Activated CD8-positive, alpha-beta T cell treated with anti-CD3 and anti-CD28 coated beads for 36 hours (primary cell): ENCODE data around the gene LRP1B. TPM values are rescaled to one million over a fixed set of nuclear protein-coding genes. Genes with fewer than 3 reads are reported as not detected.

Source experiments
- ATAC-seq: fragments of 200-7000 bp; cut with Tn5 transposase; one replicate; pipeline ENCODE4 v1.10.0; 2021; ENCODE audit warnings: mild to moderate bottlenecking, moderate library complexity
- CTCF ChIA-PET: fragments of 350-600 bp; sonication (Branson Sonifier 250); formaldehyde crosslinking; loops from one replicate; lab custom pipeline; 2021; ENCODE audit warnings: antibody characterized with exemption; lab: Charles Lee
- POLR2A ChIA-PET: fragments of 350-600 bp; sonication (Branson Sonifier 250); formaldehyde crosslinking; loops from one replicate; lab custom pipeline; 2021; ENCODE audit warnings: antibody characterized with exemption; lab: Charles Lee
- DNase-seq: peaks from one replicate; pipeline ENCODE4 v3.0.0-alpha.2; 2020
- H3K27ac Mint-ChIP-seq: one replicate; pipeline ENCODE4 v1.8.0; 2021; ENCODE audit warnings: mild to moderate bottlenecking, mixed read lengths
- H3K27me3 Mint-ChIP-seq: one replicate; pipeline ENCODE4 v1.8.0; 2021; ENCODE audit warnings: mixed read lengths
- H3K36me3 Mint-ChIP-seq: one replicate; pipeline ENCODE4 v1.8.0; 2021; ENCODE audit warnings: low read depth, mixed read lengths
- H3K4me1 Mint-ChIP-seq: one replicate; pipeline ENCODE4 v1.8.0; 2021; ENCODE audit warnings: low read depth, mixed read lengths
- H3K4me3 Mint-ChIP-seq: one replicate; pipeline ENCODE4 v1.8.0; 2021; ENCODE audit warnings: mild to moderate bottlenecking, moderate library complexity, mixed read lengths
- H3K9me3 Mint-ChIP-seq: one replicate; pipeline ENCODE4 v1.8.0; 2021; ENCODE audit warnings: mixed read lengths
- intact Hi-C: fragments of 100-400 bp; cut with micrococcal nuclease; formaldehyde crosslinking; loops from one replicate; pipeline ENCODE4 v1.10.0; 2022
- total RNA-seq, 2 experiments: library from RNA; stranded (reverse); gene quantifications; one replicate each; pipeline ENCODE4 v1.2.3, GENCODE V29; 2021
- TF ChIP-seq, protein P1 (sequence below): fragments of 200-600 bp; IDR thresholded peaks from one replicate; pipeline ENCODE4 v1.8.0; 2022; ENCODE audit warnings: antibody characterized with exemption, mild to moderate bottlenecking

The LRP1B gene
- total RNA-seq, 2 experiments from 2014 or later = not detected

DNA sequence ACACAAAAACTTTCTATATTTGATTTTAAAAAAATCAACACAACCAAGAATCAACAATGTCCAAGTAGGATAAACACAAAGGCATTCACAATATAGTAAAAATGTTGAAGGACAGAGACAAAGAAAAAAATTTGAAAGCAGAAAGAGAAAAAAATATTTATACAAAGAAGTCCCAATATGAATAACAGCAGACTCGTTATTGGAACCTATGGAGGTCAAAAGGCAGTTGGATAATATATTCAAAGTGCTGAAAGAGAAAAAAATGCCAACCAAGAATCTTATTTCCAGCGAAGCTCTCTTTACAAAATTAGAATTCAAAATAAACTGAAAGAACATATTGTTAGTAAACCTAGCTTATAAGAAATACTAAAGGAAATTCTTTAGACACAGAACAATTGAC is 859.5 kb downstream of the LRP1B start:
- POLR2A ChIA-PET = no interaction called here
- DNase-seq (no peak), ATAC-seq (no peak)
- no peak overlapping the region for H3K27ac Mint-ChIP-seq
- H3K4me1 Mint-ChIP-seq = no peaks in the 10 kb centered on the region
- H3K36me3 Mint-ChIP-seq = no peaks in the 10 kb centered on the region
- H3K4me3 Mint-ChIP-seq = no peak overlapping the region
- intact Hi-C loops = no loop called here
- H3K9me3 Mint-ChIP-seq = peaks cover 20% of the 10 kb centered on the region
- H3K27me3 Mint-ChIP-seq = no peaks in the 10 kb centered on the region
- TF ChIP-seq, protein P1, sequence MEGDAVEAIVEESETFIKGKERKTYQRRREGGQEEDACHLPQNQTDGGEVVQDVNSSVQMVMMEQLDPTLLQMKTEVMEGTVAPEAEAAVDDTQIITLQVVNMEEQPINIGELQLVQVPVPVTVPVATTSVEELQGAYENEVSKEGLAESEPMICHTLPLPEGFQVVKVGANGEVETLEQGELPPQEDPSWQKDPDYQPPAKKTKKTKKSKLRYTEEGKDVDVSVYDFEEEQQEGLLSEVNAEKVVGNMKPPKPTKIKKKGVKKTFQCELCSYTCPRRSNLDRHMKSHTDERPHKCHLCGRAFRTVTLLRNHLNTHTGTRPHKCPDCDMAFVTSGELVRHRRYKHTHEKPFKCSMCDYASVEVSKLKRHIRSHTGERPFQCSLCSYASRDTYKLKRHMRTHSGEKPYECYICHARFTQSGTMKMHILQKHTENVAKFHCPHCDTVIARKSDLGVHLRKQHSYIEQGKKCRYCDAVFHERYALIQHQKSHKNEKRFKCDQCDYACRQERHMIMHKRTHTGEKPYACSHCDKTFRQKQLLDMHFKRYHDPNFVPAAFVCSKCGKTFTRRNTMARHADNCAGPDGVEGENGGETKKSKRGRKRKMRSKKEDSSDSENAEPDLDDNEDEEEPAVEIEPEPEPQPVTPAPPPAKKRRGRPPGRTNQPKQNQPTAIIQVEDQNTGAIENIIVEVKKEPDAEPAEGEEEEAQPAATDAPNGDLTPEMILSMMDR = no peak
- CTCF ChIA-PET = no interaction called here

- intact Hi-C loops = no loop called here
- DNase-seq (no peak), ATAC-seq (no peak)
- peaks cover 12% of the 10 kb centered on the region for H3K9me3 Mint-ChIP-seq
- TF ChIP-seq, protein P1 = no peak
- no peak overlapping the region for H3K27ac Mint-ChIP-seq
- POLR2A ChIA-PET = no interaction called here
- H3K27me3 Mint-ChIP-seq = no peaks in the 10 kb centered on the region
- no peaks in the 10 kb centered on the region for H3K4me1 Mint-ChIP-seq
- H3K4me3 Mint-ChIP-seq = no peak overlapping the region
- H3K36me3 Mint-ChIP-seq = no peaks in the 10 kb centered on the region
- CTCF ChIA-PET = no interaction called here
Observed at GRCh38 chr2:141264848-141265247, 866.0 kb downstream of the LRP1B start.

GRCh38 chr2:141260911-141261310 is 869.9 kb downstream of the LRP1B start:
- Mint-ChIP-seq H3K27ac (no peak overlapping the region), H3K9me3 (peaks cover 9% of the 10 kb centered on the region), H3K4me3 (no peak overlapping the region), H3K27me3 (no peaks in the 10 kb centered on the region), H3K4me1 (no peaks in the 10 kb centered on the region), H3K36me3 (no peaks in the 10 kb centered on the region)
- intact Hi-C loops = no loop called here
- ChIA-PET CTCF (no interaction called here), POLR2A (no interaction called here)
- DNase-seq (no peak), ATAC-seq (no peak)
- TF ChIP-seq, protein P1 = no peak

DNA sequence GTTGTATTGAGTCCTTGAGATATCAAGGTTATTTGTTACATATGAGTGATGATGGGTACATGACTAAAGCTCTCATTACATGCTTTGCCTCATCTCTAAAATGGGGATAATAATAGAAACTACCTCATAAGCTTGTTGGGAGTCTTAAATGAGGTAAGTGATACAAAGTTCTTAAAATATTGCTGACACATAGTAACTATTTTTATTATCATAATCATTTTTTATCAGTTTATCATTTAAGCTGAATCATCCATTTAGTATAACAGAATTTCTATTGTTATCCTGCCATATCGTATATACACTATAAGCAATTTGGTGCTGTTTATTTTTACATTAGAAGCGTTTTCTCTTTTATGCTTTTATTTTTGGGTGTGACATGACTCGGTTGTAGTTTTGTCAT is 871.1 kb downstream of the LRP1B start:
- Mint-ChIP-seq H3K9me3 (peaks cover 9% of the 10 kb centered on the region), H3K4me3 (no peak overlapping the region), H3K4me1 (no peaks in the 10 kb centered on the region), H3K27me3 (no peaks in the 10 kb centered on the region), H3K36me3 (no peaks in the 10 kb centered on the region), H3K27ac (no peak overlapping the region)
- intact Hi-C loops = no loop called here
- CTCF ChIA-PET = no interaction called here
- TF ChIP-seq, protein P1 = no peak
- no peak for DNase-seq
- POLR2A ChIA-PET = no interaction called here
- no peak for ATAC-seq

GRCh38 chr2:141242008-141242407 is 888.8 kb downstream of the LRP1B start:
- Mint-ChIP-seq H3K36me3 (no peaks in the 10 kb centered on the region), H3K9me3 (peaks cover 11% of the 10 kb centered on the region), H3K27me3 (no peaks in the 10 kb centered on the region), H3K4me3 (no peak overlapping the region), H3K4me1 (no peaks in the 10 kb centered on the region), H3K27ac (no peak overlapping the region)
- POLR2A ChIA-PET = no interaction called here
- TF ChIP-seq, protein P1 = no peak
- ATAC-seq = no peak
- CTCF ChIA-PET = no interaction called here
- no peak for DNase-seq
- intact Hi-C loops = no loop called here
